ENCODE results near the gene STX8.

The STX8 gene

GRCh38 chr17:9221147-9221921 is 354.3 kb downstream of the STX8 start:
- intact Hi-C loops (cut with DNase I): no loop called here
- DNase-seq: peak in 3 of 10 donors; percentile 59 to 66 (median 63)

- DNase-seq: peak in 3 of 10 donors; percentile 53 to 72 (median 59)
- intact Hi-C loops (cut with DNase I): no loop called here
Observed at GRCh38 chr17:9220398-9221146, 355.0 kb downstream of the STX8 start.

- intact Hi-C loops (cut with DNase I): no loop called here
- DNase-seq: peak in 3 of 10 donors; percentile 18 to 60 (median 33)
Observed at GRCh38 chr17:9219631-9220397, 355.8 kb downstream of the STX8 start.

GRCh38 chr17:9218911-9219310 is 356.7 kb downstream of the STX8 start:
- intact Hi-C loops (cut with DNase I): no loop called here
- peak in 3 of 10 donors; percentile 63 to 68 (median 65) for DNase-seq

- intact Hi-C loops (cut with DNase I): no loop called here
- peak in 2 of 10 donors; percentile 3 to 41 for DNase-seq
Observed at GRCh38 chr17:9218064-9218635, 357.5 kb downstream of the STX8 start.

GRCh38 chr17:9217151-9218056 is 358.2 kb downstream of the STX8 start:
- intact Hi-C loops (cut with DNase I): no loop called here
- DNase-seq: peak in 2 of 10 donors; percentile 11 to 14

- no peak for DNase-seq
- intact Hi-C loops (cut with DNase I): no loop called here
Observed at GRCh38 chr17:9215465-9215864, 360.2 kb downstream of the STX8 start.

- intact Hi-C loops (cut with DNase I): no loop called here
- no peak for DNase-seq
Observed at GRCh38 chr17:9213303-9213640, 362.3 kb downstream of the STX8 start.

GRCh38 chr17:9212376-9213302 is 363.0 kb downstream of the STX8 start:
- intact Hi-C loops (cut with DNase I): no loop called here
- DNase-seq: peak in 3 of 10 donors; percentile 42 to 73 (median 62)

GRCh38 chr17:9211133-9211765 is 364.4 kb downstream of the STX8 start:
- peak in 2 of 10 donors; percentile 17 to 60 for DNase-seq
- intact Hi-C loops (cut with DNase I): no loop called here

GRCh38 chr17:9209781-9210370 is 365.7 kb downstream of the STX8 start:
- DNase-seq: peak in 1 of 10 donors; percentile 53
- intact Hi-C loops (cut with DNase I): no loop called here

GRCh38 chr17:9209347-9209746 is 366.3 kb downstream of the STX8 start:
- DNase-seq: peak in 1 of 10 donors; percentile 6
- intact Hi-C loops (cut with DNase I): no loop called here

GRCh38 chr17:9208381-9209105 is 367.1 kb downstream of the STX8 start:
- intact Hi-C loops (cut with DNase I): no loop called here
- DNase-seq: peak in 2 of 10 donors; percentile 28 to 45

- DNase-seq: peak in 2 of 10 donors; percentile 29 to 32
- intact Hi-C loops (cut with DNase I): no loop called here
Observed at GRCh38 chr17:9206741-9207332, 368.8 kb downstream of the STX8 start.

GRCh38 chr17:9206410-9206703 is 369.3 kb downstream of the STX8 start:
- peak in 1 of 10 donors; percentile 44 for DNase-seq
- intact Hi-C loops (cut with DNase I): no loop called here

- peak in 1 of 10 donors; percentile 37 for DNase-seq
- intact Hi-C loops (cut with DNase I): no loop called here
Observed at GRCh38 chr17:9205520-9206409, 369.9 kb downstream of the STX8 start.

Data from posterior cingulate gyrus (tissue), 11 donors.